ENCODE results near the gene PARD3B. TPM values are rescaled to one million over a fixed set of nuclear protein-coding genes. Genes with fewer than 3 reads are reported as not detected.

Gene PARD3B
- total RNA-seq, 1 donor from 2014 or later = 0.66 TPM

DNA sequence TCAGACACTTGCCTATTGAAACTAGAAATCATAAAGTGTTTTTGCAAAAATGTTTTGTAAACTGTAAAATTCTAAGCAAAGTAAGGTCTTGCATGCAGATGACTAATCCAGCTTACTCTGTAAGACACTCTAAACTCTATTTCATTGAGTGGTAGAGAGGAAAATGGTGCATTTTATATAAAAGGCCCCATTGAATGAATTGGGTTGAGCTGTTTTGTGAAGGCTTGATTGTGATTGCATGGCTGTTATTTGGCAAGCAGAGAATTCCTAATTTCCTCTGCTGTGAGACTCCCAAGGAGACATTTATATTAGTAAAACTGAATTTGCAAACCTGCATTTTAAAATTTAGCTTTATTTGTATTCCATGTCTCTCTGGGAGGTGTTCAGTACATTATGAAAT, 234.5 kb downstream of the PARD3B start:
- Mint-ChIP-seq H3K36me3 (ENCODE audit: unreplicated experiment) (no peaks in the 10 kb centered on the region), H3K4me1 (ENCODE audit: low read depth, unreplicated experiment) (no peaks in the 10 kb centered on the region), H3K27ac (ENCODE audit: unreplicated experiment) (no peak overlapping the region), H3K4me3 (ENCODE audit: unreplicated experiment) (no peak overlapping the region), H3K9me3 (ENCODE audit: unreplicated experiment) (no peaks in the 10 kb centered on the region), H3K27me3 (ENCODE audit: unreplicated experiment) (no peaks in the 10 kb centered on the region)
- TF ChIP-seq, protein P1, sequence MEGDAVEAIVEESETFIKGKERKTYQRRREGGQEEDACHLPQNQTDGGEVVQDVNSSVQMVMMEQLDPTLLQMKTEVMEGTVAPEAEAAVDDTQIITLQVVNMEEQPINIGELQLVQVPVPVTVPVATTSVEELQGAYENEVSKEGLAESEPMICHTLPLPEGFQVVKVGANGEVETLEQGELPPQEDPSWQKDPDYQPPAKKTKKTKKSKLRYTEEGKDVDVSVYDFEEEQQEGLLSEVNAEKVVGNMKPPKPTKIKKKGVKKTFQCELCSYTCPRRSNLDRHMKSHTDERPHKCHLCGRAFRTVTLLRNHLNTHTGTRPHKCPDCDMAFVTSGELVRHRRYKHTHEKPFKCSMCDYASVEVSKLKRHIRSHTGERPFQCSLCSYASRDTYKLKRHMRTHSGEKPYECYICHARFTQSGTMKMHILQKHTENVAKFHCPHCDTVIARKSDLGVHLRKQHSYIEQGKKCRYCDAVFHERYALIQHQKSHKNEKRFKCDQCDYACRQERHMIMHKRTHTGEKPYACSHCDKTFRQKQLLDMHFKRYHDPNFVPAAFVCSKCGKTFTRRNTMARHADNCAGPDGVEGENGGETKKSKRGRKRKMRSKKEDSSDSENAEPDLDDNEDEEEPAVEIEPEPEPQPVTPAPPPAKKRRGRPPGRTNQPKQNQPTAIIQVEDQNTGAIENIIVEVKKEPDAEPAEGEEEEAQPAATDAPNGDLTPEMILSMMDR (IDR thresholded peaks at IDR 0.05; ENCODE audit: partially characterized antibody, unreplicated experiment) = no peak
- no peak for DNase-seq

DNA sequence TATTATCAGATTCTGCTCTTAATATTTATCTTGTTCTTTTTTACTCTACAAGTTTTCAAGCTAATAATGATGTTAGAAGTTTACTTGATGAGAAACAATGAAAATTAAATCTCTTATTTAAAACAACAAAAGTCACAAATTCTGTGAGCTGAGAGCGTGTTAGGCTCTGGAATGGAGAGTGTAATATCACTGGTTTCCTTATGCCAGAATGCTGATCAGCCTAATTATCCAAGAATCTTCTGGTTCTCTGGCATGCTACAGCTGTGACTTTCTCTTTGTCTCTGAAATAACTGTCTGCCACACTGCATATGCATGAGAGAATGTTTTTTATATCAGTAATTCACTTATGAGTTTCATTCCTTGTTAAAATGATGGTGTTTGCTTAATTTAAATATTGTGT, 236.7 kb downstream of the PARD3B start:
- H3K36me3 Mint-ChIP-seq (ENCODE audit: unreplicated experiment) = no peaks in the 10 kb centered on the region
- no peaks in the 10 kb centered on the region for H3K4me1 Mint-ChIP-seq (ENCODE audit: low read depth, unreplicated experiment)
- DNase-seq = no peak
- TF ChIP-seq, protein P1 (IDR thresholded peaks at IDR 0.05; ENCODE audit: partially characterized antibody, unreplicated experiment) = no peak
- H3K27ac Mint-ChIP-seq (ENCODE audit: unreplicated experiment) = no peak overlapping the region
- H3K4me3 Mint-ChIP-seq (ENCODE audit: unreplicated experiment) = no peak overlapping the region
- no peaks in the 10 kb centered on the region for H3K9me3 Mint-ChIP-seq (ENCODE audit: unreplicated experiment)
- no peaks in the 10 kb centered on the region for H3K27me3 Mint-ChIP-seq (ENCODE audit: unreplicated experiment)

- Mint-ChIP-seq H3K4me1 (ENCODE audit: low read depth, unreplicated experiment) (no peaks in the 10 kb centered on the region), H3K36me3 (ENCODE audit: unreplicated experiment) (no peaks in the 10 kb centered on the region), H3K27ac (ENCODE audit: unreplicated experiment) (no peak overlapping the region), H3K9me3 (ENCODE audit: unreplicated experiment) (no peaks in the 10 kb centered on the region), H3K27me3 (ENCODE audit: unreplicated experiment) (no peaks in the 10 kb centered on the region), H3K4me3 (ENCODE audit: unreplicated experiment) (no peak overlapping the region)
- no peak for DNase-seq
- TF ChIP-seq, protein P1 (IDR thresholded peaks at IDR 0.05; ENCODE audit: partially characterized antibody, unreplicated experiment) = no peak
Observed at GRCh38 chr2:204790076-204790475, 244.8 kb downstream of the PARD3B start.

DNA sequence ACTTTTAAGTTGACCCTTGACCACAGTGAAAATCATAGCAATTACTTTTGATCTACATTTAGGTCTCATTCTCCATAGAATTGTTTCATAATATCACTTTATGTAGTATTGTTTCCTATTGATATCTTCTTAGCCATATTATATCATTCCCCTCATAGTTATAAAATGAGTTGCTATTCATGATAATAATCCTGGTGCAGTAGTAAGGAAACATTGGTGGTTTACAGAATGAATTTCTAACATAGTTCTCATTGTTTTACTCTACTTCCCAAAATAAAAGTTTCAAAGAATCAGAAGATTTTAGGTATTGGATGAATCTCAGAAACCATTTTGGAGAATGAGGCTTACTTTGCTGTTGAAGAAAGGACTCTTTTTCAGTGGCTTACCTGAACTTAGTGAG, 246.0 kb downstream of the PARD3B start:
- no peaks in the 10 kb centered on the region for H3K4me1 Mint-ChIP-seq (ENCODE audit: low read depth, unreplicated experiment)
- no peaks in the 10 kb centered on the region for H3K27me3 Mint-ChIP-seq (ENCODE audit: unreplicated experiment)
- H3K4me3 Mint-ChIP-seq (ENCODE audit: unreplicated experiment) = no peak overlapping the region
- TF ChIP-seq, protein P1 (IDR thresholded peaks at IDR 0.05; ENCODE audit: partially characterized antibody, unreplicated experiment) = no peak
- no peaks in the 10 kb centered on the region for H3K36me3 Mint-ChIP-seq (ENCODE audit: unreplicated experiment)
- no peak overlapping the region for H3K27ac Mint-ChIP-seq (ENCODE audit: unreplicated experiment)
- H3K9me3 Mint-ChIP-seq (ENCODE audit: unreplicated experiment) = no peaks in the 10 kb centered on the region
- DNase-seq = no peak

DNA sequence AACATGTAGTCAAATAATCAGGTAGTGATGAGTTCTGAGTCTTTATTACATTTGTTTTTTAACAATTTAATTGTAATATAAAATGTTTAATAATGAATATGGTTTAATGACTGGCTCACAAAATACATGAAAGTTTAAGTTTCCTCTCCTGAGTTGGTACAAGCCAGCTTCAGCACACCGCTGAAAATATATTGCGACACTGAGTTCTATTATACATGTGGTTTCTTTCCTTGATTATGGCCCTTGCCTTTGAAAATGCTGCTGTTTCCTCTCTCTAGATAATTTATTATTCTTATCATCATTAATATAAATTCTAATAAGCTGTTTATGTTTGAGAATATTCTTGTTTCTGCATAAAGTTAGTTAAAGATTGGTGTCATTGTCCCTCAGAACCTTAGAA, 249.3 kb downstream of the PARD3B start:
- Mint-ChIP-seq H3K4me3 (ENCODE audit: unreplicated experiment) (no peak overlapping the region), H3K9me3 (ENCODE audit: unreplicated experiment) (no peaks in the 10 kb centered on the region), H3K27ac (ENCODE audit: unreplicated experiment) (no peak overlapping the region), H3K36me3 (ENCODE audit: unreplicated experiment) (no peaks in the 10 kb centered on the region), H3K27me3 (ENCODE audit: unreplicated experiment) (peaks cover 2% of the 10 kb centered on the region), H3K4me1 (ENCODE audit: low read depth, unreplicated experiment) (no peaks in the 10 kb centered on the region)
- DNase-seq = no peak
- TF ChIP-seq, protein P1 (IDR thresholded peaks at IDR 0.05; ENCODE audit: partially characterized antibody, unreplicated experiment) = no peak
